OCI-LY3 (cell line): ENCODE measurements around the gene TSPAN5.
"Not testable (repeated sequence)": the region's sequence is repeated elsewhere in the genome, so short reads cannot be mapped to it uniquely, and the experiment has no call there.

ENCODE experiments used
- H2AFZ ChIP-seq: fragments of 200-600, 300-600 bp; shearing (Covaris generic); 2 replicates; pipeline ENCODE4 v1.6.0; 2014; ENCODE audit warnings: antibody characterized with exemption, low read depth, low read length
- H3K27ac ChIP-seq: fragments of 200-600, 300-600 bp; sonication (generic); 2 replicates; pipeline ENCODE4 v1.5.1; 2014; ENCODE audit warnings: mild to moderate bottlenecking, low read length, moderate library complexity, mixed read lengths
- H3K27me3 ChIP-seq: fragments of 200-600, 300-600 bp; sonication (generic); 2 replicates; pipeline ENCODE4 v1.6.1; 2014; ENCODE audit warnings: low read depth, low read length, mixed read lengths
- H3K36me3 ChIP-seq: fragments of 200-600, 300-600 bp; sonication (generic); replicated peaks from 2 replicates; pipeline ENCODE3; 2014; ENCODE audit warnings: low read depth, low read length, mixed read lengths
- H3K4me1 ChIP-seq: fragments of 300-600, 200-600 bp; sonication (generic); 2 replicates; pipeline ENCODE4 v1.6.1; 2014; ENCODE audit warnings: low read length, mixed read lengths
- H3K4me2 ChIP-seq: fragments of 200-600, 300-600 bp; sonication (generic); 2 replicates; pipeline ENCODE4 v1.6.1; 2014; ENCODE audit warnings: low read length, mixed read lengths
- H3K4me3 ChIP-seq: fragments of 300-600, 200-600 bp; sonication (generic); 2 replicates; pipeline ENCODE4 v1.5.1; 2014; ENCODE audit warnings: antibody characterized with exemption, mild to moderate bottlenecking, low read length, moderate library complexity
- H3K79me2 ChIP-seq: fragments of 300-600, 200-600 bp; shearing (Covaris generic); 2 replicates; pipeline ENCODE4 v1.6.1; 2014; ENCODE audit warnings: mild to moderate bottlenecking, low read length, mixed read lengths
- H3K9ac ChIP-seq: fragments of 300-600, 200-600 bp; shearing (Covaris generic); 2 replicates; pipeline ENCODE4 v1.6.0; 2014; ENCODE audit warnings: mild to moderate bottlenecking, low read length, moderate library complexity
- H3K9me3 ChIP-seq: fragments of 200-600, 300-600 bp; shearing (Covaris generic); 2 replicates; pipeline ENCODE4 v1.6.1; 2014; ENCODE audit warnings: low read length, mixed read lengths; ENCODE audit not compliant: insufficient read depth
- H4K20me1 ChIP-seq: fragments of 200-600, 300-600 bp; sonication (generic); 2 replicates; pipeline ENCODE4 v1.6.1; 2016; ENCODE audit warnings: low read length, mixed read lengths; ENCODE audit not compliant: insufficient read depth
- CTCF ChIP-seq: fragments of 200-600, 300-600 bp; sonication (generic); IDR thresholded peaks from 2 replicates; pipeline ENCODE4 v1.5.1; 2014; ENCODE audit warnings: antibody characterized with exemption, low read length, low read depth
- EZH2phosphoT487 ChIP-seq: fragments of 200-600 bp; shearing (Covaris generic); IDR thresholded peaks from 2 replicates; pipeline ENCODE4 v1.6.1; 2018; ENCODE audit warnings: antibody characterized with exemption, mixed run types, low read depth

Gene TSPAN5

DNA sequence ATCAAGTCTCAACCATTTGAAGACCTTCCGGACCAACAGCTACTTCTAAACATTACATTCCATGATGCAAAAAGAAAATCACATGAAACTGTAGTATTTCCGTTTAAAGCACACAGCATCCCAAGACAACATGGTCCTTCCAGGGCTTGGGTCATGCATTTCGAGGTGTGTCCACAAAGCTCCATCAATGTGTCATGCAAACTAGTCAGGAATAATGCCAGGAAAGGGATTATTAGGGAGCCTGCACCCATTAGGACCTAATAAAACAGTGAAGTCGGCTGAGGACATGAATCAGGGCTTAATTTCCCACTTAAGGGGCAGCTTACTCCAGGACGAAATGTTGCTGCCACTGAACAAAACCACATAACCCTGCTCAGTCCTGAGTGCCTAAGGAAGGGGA lies 177.9 kb downstream of the TSPAN5 start:
- Histone ChIP-seq H3K79me2 (peaks cover 6% of the 10 kb centered on the region; the same call in 1 of the 2 replicates), H3K27me3 (no peaks in the 10 kb centered on the region), H3K9me3 (no peaks in the 10 kb centered on the region), H4K20me1 (no peaks in the 10 kb centered on the region), H3K27ac (no peak overlapping the region), H2AFZ (no peak overlapping the region), H3K36me3 (peaks cover 7% of the 10 kb centered on the region), H3K9ac (no peak overlapping the region), H3K4me3 (no peak overlapping the region), H3K4me2 (no peak overlapping the region), H3K4me1 (peaks cover 39% of the 10 kb centered on the region)
- TF ChIP-seq CTCF: no peak
- TF ChIP-seq EZH2phosphoT487: no peak

DNA sequence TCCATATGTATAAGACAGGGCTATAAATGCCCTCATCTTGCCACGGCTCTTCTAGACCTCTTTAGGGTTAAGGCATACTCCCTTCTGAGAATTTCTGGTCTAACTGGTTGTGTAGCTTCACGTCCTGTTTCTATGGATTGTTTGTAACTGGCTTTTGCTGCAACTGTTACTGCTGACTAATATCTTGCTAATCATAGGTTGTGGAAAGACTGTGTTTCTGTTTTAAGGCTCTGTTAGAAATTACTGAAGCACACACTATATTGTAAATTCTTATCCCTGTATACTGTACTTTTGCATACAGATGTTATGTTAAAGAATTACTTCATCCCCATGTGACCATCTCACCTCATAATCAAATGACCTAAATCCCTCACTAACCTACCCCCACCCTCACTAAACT lies 178.8 kb downstream of the TSPAN5 start:
- H3K27me3 ChIP-seq, H3K79me2 ChIP-seq, H3K9ac ChIP-seq, H3K9me3 ChIP-seq, H2AFZ ChIP-seq, H3K27ac ChIP-seq, H3K4me2 ChIP-seq, H4K20me1 ChIP-seq, H3K4me3 ChIP-seq: not testable (repeated sequence)
- Histone ChIP-seq H3K4me1 (peaks cover 39% of the 10 kb centered on the region), H3K36me3 (peaks cover 15% of the 10 kb centered on the region)

DNA sequence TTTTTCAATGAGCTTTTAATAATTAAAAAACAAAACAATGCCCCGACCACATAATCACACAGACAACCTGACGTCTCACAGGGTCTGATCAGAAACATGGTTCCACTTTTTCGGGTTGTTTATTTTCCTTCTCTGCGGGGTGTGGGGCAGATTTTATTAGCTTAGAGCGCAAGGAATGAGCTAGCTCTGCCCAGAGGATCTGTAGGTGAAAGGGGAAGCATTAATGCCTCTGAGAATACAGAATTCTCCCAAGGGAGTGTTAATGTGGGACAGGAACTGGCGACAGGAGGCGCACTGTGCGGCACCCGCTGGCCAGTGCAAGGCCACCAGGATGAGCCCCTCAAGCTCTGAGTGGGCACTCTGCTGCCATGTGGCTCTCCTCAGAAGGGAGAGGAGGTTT lies 181.5 kb downstream of the TSPAN5 start:
- no peak overlapping the region for H3K27ac ChIP-seq
- H3K4me3 ChIP-seq: no peak overlapping the region
- H2AFZ ChIP-seq: no peak overlapping the region
- H3K27me3 ChIP-seq: no peaks in the 10 kb centered on the region
- H3K9ac ChIP-seq: no peak overlapping the region
- H3K36me3 ChIP-seq: peaks cover 29% of the 10 kb centered on the region
- no peaks in the 10 kb centered on the region for H3K79me2 ChIP-seq
- TF ChIP-seq CTCF: no peak
- TF ChIP-seq EZH2phosphoT487: no peak
- no peaks in the 10 kb centered on the region for H4K20me1 ChIP-seq
- no peaks in the 10 kb centered on the region for H3K9me3 ChIP-seq
- H3K4me2 ChIP-seq: no peak overlapping the region
- H3K4me1 ChIP-seq: peaks cover 21% of the 10 kb centered on the region

DNA sequence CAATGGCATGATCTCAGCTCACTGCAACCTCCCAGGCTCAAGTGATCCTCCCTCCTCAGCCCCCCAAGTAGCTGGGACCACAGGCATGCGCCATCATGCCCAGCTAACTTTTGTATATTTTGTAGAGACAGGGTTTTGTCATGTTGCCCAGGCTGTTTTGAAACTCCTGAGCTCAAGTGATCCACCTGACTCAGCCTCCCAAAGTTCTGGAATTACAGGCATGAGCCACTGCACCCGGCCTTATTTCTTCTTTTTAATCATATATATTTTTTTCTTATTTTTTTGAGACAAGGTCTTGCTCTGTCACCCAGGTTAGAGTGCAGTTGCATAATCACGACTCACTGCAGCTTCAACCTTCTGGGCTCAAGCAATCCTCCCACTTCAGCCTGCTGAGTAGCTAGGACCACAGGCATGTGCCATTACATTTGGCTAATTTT lies 184.0 kb downstream of the TSPAN5 start:
- TF ChIP-seq EZH2phosphoT487: no peak
- TF ChIP-seq CTCF: no peak
- H3K4me3 ChIP-seq: no peak overlapping the region
- H3K36me3 ChIP-seq: peaks cover 33% of the 10 kb centered on the region
- no peaks in the 10 kb centered on the region for H3K79me2 ChIP-seq
- no peaks in the 10 kb centered on the region for H3K27me3 ChIP-seq
- H3K9ac ChIP-seq: no peak overlapping the region
- H3K4me1 ChIP-seq: peaks cover 6% of the 10 kb centered on the region
- H3K9me3 ChIP-seq: no peaks in the 10 kb centered on the region
- no peak overlapping the region for H3K4me2 ChIP-seq
- H2AFZ ChIP-seq: no peak overlapping the region
- H3K27ac ChIP-seq: no peak overlapping the region
- no peaks in the 10 kb centered on the region for H4K20me1 ChIP-seq

- no peak overlapping the region for H3K9ac ChIP-seq
- peaks cover 33% of the 10 kb centered on the region for H3K36me3 ChIP-seq
- no peak for TF ChIP-seq EZH2phosphoT487
- no peak for TF ChIP-seq CTCF
- H3K27ac ChIP-seq: no peak overlapping the region
- H3K79me2 ChIP-seq: no peaks in the 10 kb centered on the region
- H3K27me3 ChIP-seq: no peaks in the 10 kb centered on the region
- no peaks in the 10 kb centered on the region for H3K9me3 ChIP-seq
- no peak overlapping the region for H2AFZ ChIP-seq
- no peaks in the 10 kb centered on the region for H4K20me1 ChIP-seq
- no peak overlapping the region for H3K4me3 ChIP-seq
- H3K4me2 ChIP-seq: no peak overlapping the region
- H3K4me1 ChIP-seq: peaks cover 5% of the 10 kb centered on the region; the same call in 1 of the 2 replicates
Measured at GRCh38 chr4:98473046-98473445, 185.4 kb downstream of the TSPAN5 start.
